Peyer's patch (tissue), 4 donors: ENCODE data around the gene NOL9.

Source experiments
- CTCF ChIP-seq, 6 experiments: fragments of 450-650 bp in 4 of 6; fragments of 200-600 bp in 2 of 6; sonication (generic) in 1 of 6; IDR thresholded peaks; one replicate each; pipeline ENCODE4 v1.5.1; 2017 to 2019; ENCODE audit warnings: antibody characterized with exemption in 6 of 6, mild to moderate bottlenecking in 3 of 6, moderate library complexity in 1 of 6
- POLR2A ChIP-seq, 2 donors: fragments of 450-650 bp; IDR thresholded peaks; one replicate each; pipeline ENCODE4 v1.5.1; 2017; ENCODE audit warnings: antibody characterized with exemption in 2 of 2, mild to moderate bottlenecking in 2 of 2, moderate library complexity in 2 of 2

GRCh38 chr1:6588128-6588892, 34.0 kb upstream of the NOL9 start:
- TF ChIP-seq CTCF (IDR thresholded peaks at IDR 0.05) (no peak), POLR2A (IDR thresholded peaks at IDR 0.05) (no peak)
